PC-3 (cell line): ENCODE data around the gene ATP6V1G3. TPM values are rescaled to one million over a fixed set of nuclear protein-coding genes. Genes with fewer than 3 reads are reported as not detected.

Experiments used
- ATAC-seq: fragments of 200-7000 bp; cut with Tn5 transposase; 2 replicates; pipeline ENCODE4 v1.9.1; 2020; ENCODE audit warnings: mild to moderate bottlenecking, moderate library complexity
- BruUV-seq: library from RNA; stranded (reverse); fragments of 400-500 nt; replicated peaks from 2 replicates; lab custom pipeline; 2021; lab: Mats Ljungman, UMichigan
- CTCF ChIA-PET: fragments of 300-600 bp; sonication (Branson Sonifier 250); formaldehyde crosslinking; loops from one replicate; lab custom pipeline; 2022; ENCODE audit warnings: antibody characterized with exemption; lab: Charles Lee
- POLR2A ChIA-PET: fragments of 300-600 bp; sonication (Branson Sonifier 250); formaldehyde crosslinking; loops from one replicate; lab custom pipeline; 2022; ENCODE audit warnings: antibody characterized with exemption; ENCODE audit not compliant: unreplicated experiment; lab: Charles Lee
- DNase-seq: peaks from one replicate; pipeline ENCODE4 v3.0.0-alpha.2; 2015
- H2AFZ ChIP-seq: fragments of 300-600 bp; sonication (generic); 2 replicates; pipeline ENCODE4 v1.6.0; 2016; ENCODE audit warnings: antibody characterized with exemption, low read length
- H3F3A ChIP-seq: fragments of 300-600 bp; sonication (generic); one replicate; pipeline ENCODE4 v1.6.0; 2017; ENCODE audit warnings: antibody characterized with exemption, low read length, control low read depth, mild to moderate bottlenecking; ENCODE audit not compliant: unreplicated experiment
- H3K27ac ChIP-seq: fragments of 300-600 bp; sonication (generic); 2 replicates; pipeline ENCODE4 v1.5.1; 2016; ENCODE audit warnings: mild to moderate bottlenecking, low read length
- H3K27me3 ChIP-seq: fragments of 300-600 bp; sonication (generic); 2 replicates; pipeline ENCODE4 v1.6.1; 2016; ENCODE audit warnings: low read length, mixed read lengths
- H3K36me3 ChIP-seq: fragments of 300-600 bp; sonication (generic); 2 replicates; pipeline ENCODE4 v1.6.1; 2016; ENCODE audit warnings: low read depth, mixed run types, low read length, mixed read lengths
- H3K4me1 ChIP-seq: fragments of 300-600 bp; sonication (generic); 2 replicates; pipeline ENCODE4 v1.5.1; 2016; ENCODE audit warnings: low read length; ENCODE audit not compliant: insufficient read depth
- H3K4me2 ChIP-seq: fragments of 300-600 bp; sonication (generic); 2 replicates; pipeline ENCODE4 v1.6.0; 2016; ENCODE audit warnings: low read length
- H3K4me3 ChIP-seq: fragments of 300-600 bp; sonication (generic); 2 replicates; pipeline ENCODE4 v1.5.1; 2016; ENCODE audit warnings: mild to moderate bottlenecking, low read length, mixed read lengths
- H3K79me2 ChIP-seq: fragments of 300-600 bp; sonication (generic); 2 replicates; pipeline ENCODE4 v1.6.1; 2017; ENCODE audit warnings: low read length, mixed read lengths
- H3K9ac ChIP-seq: fragments of 300-600 bp; sonication (generic); 2 replicates; pipeline ENCODE4 v1.6.0; 2016; ENCODE audit warnings: mild to moderate bottlenecking, low read length
- H3K9me2 ChIP-seq: fragments of 300-600 bp; sonication (generic); replicated peaks from 2 replicates; pipeline ENCODE4 v1.6.1; 2016; ENCODE audit warnings: mixed run types, low read length, mixed read lengths
- H3K9me3 ChIP-seq: fragments of 300-600 bp; sonication (generic); 2 replicates; pipeline ENCODE4 v1.6.1; 2016; ENCODE audit warnings: low read length, mixed read lengths
- H4K20me1 ChIP-seq: fragments of 300-600 bp; sonication (generic); 2 replicates; pipeline ENCODE4 v1.6.1; 2016; ENCODE audit warnings: low read length, mixed read lengths
- CTCF ChIP-seq: fragments of 300-600 bp; sonication (generic); conservative IDR thresholded peaks from 2 replicates; pipeline ENCODE4 v1.5.1; 2017; ENCODE audit warnings: antibody characterized with exemption, low read depth, mild to moderate bottlenecking, low read length
- EZH2 ChIP-seq: fragments of 300-600 bp; sonication (generic); IDR thresholded peaks from one replicate; pipeline ENCODE4 v1.6.1; 2017; ENCODE audit warnings: antibody characterized with exemption, mild to moderate bottlenecking, low read length; ENCODE audit not compliant: unreplicated experiment
- EZH2phosphoT487 ChIP-seq: fragments of 300-600 bp; sonication (generic); IDR thresholded peaks from 2 replicates; pipeline ENCODE4 v1.6.1; 2018; ENCODE audit warnings: mild to moderate bottlenecking, antibody characterized with exemption, low read length, borderline replicate concordance
- intact Hi-C: fragments of 100-400 bp; cut with micrococcal nuclease; formaldehyde crosslinking; loops from 2 replicates; pipeline ENCODE4 v1.9.0; 2023
- total RNA-seq: library from RNA; depleted of rRNA; stranded (reverse); fragments of >200 nt; gene quantifications from 2 replicates; pipeline ENCODE4 v1.2.3, GENCODE V29; 2014

Gene ATP6V1G3
- total RNA-seq, 1 experiment from 2014 or later: not detected

DNA sequence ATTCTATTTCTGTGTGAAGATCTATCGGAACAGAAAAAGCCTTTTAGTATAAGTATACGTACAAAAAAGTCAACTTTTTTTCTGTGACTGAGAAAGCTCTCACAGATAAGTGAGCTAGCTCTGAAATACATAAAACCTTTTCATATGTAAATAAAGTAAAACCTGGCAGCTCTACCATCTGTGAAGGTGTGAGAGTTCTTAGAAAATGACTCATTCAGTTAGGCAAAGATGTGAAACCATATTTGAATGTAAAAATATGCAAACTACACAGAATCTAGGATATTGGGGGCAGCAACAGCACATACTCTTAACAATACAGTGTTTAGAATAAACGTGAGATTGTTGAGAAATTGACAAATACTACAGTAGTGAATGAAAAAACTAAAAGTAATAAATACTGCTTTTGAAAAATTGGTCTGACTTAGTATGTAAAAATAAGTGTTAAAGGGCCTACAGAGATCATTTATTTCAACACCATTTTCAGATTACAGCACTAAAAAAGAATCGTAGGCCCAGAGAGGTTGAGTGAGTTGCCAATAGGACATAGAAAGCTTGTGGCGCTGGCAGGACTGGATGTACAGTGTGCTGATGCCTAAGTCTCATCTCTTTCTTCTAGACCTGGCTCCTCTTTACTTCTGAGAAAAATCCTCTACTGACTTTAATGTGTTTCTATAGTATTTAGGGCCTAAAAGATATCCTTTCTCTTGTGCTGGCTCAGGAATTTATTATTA lies 19.8 kb downstream of the ATP6V1G3 start:
- no peak overlapping the region for H3K4me3 ChIP-seq
- no peaks in the 10 kb centered on the region for H4K20me1 ChIP-seq
- CTCF ChIA-PET: no interaction called here
- no peaks in the 10 kb centered on the region for H3K9me2 ChIP-seq
- no peak overlapping the region for H2AFZ ChIP-seq
- H3K79me2 ChIP-seq: no peaks in the 10 kb centered on the region
- ATAC-seq (no peak), DNase-seq (no peak)
- no peaks in the 10 kb centered on the region for H3K36me3 ChIP-seq
- TF ChIP-seq EZH2phosphoT487 (no peak), EZH2 (no peak), CTCF (no peak)
- H3K4me1 ChIP-seq: no peaks in the 10 kb centered on the region
- H3K9me3 ChIP-seq: no peaks in the 10 kb centered on the region
- no peak overlapping the region for H3K9ac ChIP-seq
- intact Hi-C loops: no loop called here
- BruUV-seq: no TSS peak
- POLR2A ChIA-PET: interaction anchor here (0.6 kb wide), 1 partner anchor 16 kb away, joined by 3 read pairs; no protein-coding TSS in a partner anchor
- H3F3A ChIP-seq: no peaks in the 10 kb centered on the region
- H3K27me3 ChIP-seq: no peaks in the 10 kb centered on the region
- H3K27ac ChIP-seq: no peak overlapping the region
- no peak overlapping the region for H3K4me2 ChIP-seq

DNA sequence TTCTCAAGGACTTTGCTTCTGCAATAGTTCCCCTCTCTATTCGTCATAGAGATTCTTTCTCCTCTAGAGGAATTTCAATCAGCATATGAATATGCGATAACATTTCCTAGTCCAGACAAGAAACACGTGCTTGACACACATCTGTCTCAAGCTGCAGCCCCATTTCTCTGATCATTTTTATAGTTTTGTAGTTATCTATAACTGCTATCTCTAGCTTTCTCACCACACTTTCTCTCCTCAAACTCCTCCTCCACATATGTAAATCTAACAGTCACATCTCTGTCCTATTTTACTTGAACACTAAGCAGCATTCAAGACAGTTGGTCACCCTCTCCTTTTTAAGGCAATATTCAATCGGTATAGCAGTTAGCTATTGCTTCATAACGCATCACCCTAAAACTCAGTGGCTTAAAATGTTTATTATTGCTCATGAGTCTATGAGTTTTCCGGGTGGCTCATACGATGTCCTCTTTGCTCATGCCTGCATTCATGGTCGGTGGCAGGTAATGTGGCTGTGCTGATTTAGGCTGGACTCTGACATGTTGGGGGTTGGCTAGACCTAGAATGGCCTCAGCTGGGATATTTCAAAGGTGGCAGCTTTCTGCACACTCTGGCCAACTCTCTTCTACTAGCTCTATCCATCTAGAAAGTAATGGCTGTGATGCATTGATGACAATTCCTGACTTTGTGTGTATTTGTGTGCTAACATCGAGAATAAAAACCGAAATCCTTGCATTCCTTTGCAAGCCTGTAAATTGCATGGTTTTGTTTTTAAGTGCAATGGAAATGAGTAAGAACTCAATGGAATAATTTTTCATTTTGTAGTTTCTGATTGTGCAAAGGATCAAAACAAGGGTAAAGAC lies 20.6 kb downstream of the ATP6V1G3 start:
- no peaks in the 10 kb centered on the region for H3K4me1 ChIP-seq
- no peak for TF ChIP-seq EZH2
- TF ChIP-seq EZH2phosphoT487: no peak
- TF ChIP-seq CTCF: no peak
- DNase-seq (no peak), ATAC-seq (no peak)
- H3K4me3 ChIP-seq: no peak overlapping the region
- H4K20me1 ChIP-seq: no peaks in the 10 kb centered on the region
- CTCF ChIA-PET: no interaction called here
- H3K36me3 ChIP-seq: no peaks in the 10 kb centered on the region
- no peaks in the 10 kb centered on the region for H3K9me3 ChIP-seq
- POLR2A ChIA-PET: no interaction called here
- no peak overlapping the region for H3K27ac ChIP-seq
- H3K9me2 ChIP-seq: no peaks in the 10 kb centered on the region
- intact Hi-C loops: no loop called here
- BruUV-seq: no TSS peak
- H2AFZ ChIP-seq: no peak overlapping the region
- no peaks in the 10 kb centered on the region for H3K27me3 ChIP-seq
- H3K79me2 ChIP-seq: no peaks in the 10 kb centered on the region
- no peak overlapping the region for H3K4me2 ChIP-seq
- H3F3A ChIP-seq: no peaks in the 10 kb centered on the region
- H3K9ac ChIP-seq: no peak overlapping the region
